22Rv1 (cell line): ENCODE results near the gene ERICH3.

Source experiments
- H3K27ac ChIP-seq: fragments of 450-650 bp; 2 replicates; pipeline ENCODE4 v1.5.1; 2017
- CTCF ChIP-seq: fragments of 450-650 bp; IDR thresholded peaks from 2 replicates; pipeline ENCODE4 v1.5.1; 2017; ENCODE audit warnings: mild to moderate bottlenecking
- ZFX ChIP-seq: fragments of 450-650 bp; IDR thresholded peaks from 2 replicates; pipeline ENCODE4 v1.6.1; 2017; ENCODE audit warnings: antibody characterized with exemption, borderline replicate concordance

ERICH3 gene

GRCh38 chr1:74590288-74590687, 83.3 kb downstream of the ERICH3 start:
- H3K27ac ChIP-seq, result no peak overlapping the region

GRCh38 chr1:74587888-74588287, 85.7 kb downstream of the ERICH3 start:
- TF ChIP-seq CTCF (no peak), ZFX (no peak)
- H3K27ac ChIP-seq, result no peak overlapping the region

More at GRCh38 chr1:74590288-74590687, 83.3 kb downstream of the ERICH3 start:
- no peak for TF ChIP-seq CTCF
- no peak for TF ChIP-seq ZFX

GRCh38 chr1:74586253-74586897, 87.2 kb downstream of the ERICH3 start:
- H3K27ac ChIP-seq, result no peak overlapping the region
- TF ChIP-seq CTCF (no peak), ZFX (no peak)

- no peak for TF ChIP-seq CTCF
- TF ChIP-seq ZFX, result no peak
- H3K27ac ChIP-seq, result no peak overlapping the region
Measured at GRCh38 chr1:74584185-74584584, 89.4 kb downstream of the ERICH3 start.

- TF ChIP-seq ZFX (no peak), CTCF (no peak)
- no peak overlapping the region for H3K27ac ChIP-seq
Measured at GRCh38 chr1:74583397-74583796, 90.2 kb downstream of the ERICH3 start.

- H3K27ac ChIP-seq, result no peak overlapping the region
- TF ChIP-seq CTCF (no peak), ZFX (no peak)
Measured at GRCh38 chr1:74579425-74579824, 94.2 kb downstream of the ERICH3 start.

GRCh38 chr1:74578101-74578500, 95.5 kb downstream of the ERICH3 start:
- no peak for TF ChIP-seq CTCF
- no peak for TF ChIP-seq ZFX
- H3K27ac ChIP-seq, result no peak overlapping the region
